ENCODE measurements around the gene VWA7.

Gene VWA7

DNA sequence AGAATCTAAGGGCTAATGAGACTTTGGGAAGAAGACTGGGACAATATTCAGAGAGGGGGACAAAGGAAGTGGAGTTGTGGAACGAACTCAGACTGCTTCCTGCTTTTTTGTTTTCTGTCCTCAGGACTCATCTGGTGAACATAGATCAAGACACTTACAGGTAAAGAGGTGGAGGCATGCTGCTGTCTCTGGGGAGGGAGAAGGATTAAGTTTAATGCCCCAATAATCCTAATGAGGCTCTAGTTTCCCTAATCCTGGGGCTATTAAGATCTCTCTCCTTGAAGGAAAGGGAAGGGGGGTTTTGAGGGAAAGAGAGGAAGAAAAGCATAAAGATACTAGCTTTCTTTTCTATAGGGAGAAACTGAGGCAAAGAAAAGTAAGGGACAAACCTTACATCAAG lies 32.7 kb downstream of the VWA7 start:
- DNase-seq, result no peak

- DNase-seq, result no peak
Observed at GRCh38 chr6:31742894-31743293, 34.2 kb downstream of the VWA7 start.

DNA sequence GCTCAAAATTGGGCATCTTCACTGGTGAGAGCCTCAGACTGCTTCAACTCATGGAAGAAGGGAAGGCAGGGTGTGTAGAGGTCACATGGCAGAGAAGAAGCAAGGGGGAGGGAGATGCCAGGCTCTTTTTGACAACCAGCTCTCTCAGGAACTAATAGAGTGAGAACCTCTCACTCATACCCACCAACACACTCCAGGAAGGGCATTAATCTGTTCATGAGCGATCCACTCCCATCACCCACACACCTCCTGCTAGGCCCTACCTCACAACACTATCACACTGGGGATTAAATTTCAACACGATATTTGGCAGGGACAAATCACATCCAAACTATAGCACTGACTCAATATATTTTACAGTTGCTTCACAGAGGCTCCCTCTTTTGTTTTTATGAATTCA lies 35.3 kb downstream of the VWA7 start:
- no peak for DNase-seq

GRCh38 chr6:31740397-31741223 lies 36.5 kb downstream of the VWA7 start:
- no peak for DNase-seq

DNA sequence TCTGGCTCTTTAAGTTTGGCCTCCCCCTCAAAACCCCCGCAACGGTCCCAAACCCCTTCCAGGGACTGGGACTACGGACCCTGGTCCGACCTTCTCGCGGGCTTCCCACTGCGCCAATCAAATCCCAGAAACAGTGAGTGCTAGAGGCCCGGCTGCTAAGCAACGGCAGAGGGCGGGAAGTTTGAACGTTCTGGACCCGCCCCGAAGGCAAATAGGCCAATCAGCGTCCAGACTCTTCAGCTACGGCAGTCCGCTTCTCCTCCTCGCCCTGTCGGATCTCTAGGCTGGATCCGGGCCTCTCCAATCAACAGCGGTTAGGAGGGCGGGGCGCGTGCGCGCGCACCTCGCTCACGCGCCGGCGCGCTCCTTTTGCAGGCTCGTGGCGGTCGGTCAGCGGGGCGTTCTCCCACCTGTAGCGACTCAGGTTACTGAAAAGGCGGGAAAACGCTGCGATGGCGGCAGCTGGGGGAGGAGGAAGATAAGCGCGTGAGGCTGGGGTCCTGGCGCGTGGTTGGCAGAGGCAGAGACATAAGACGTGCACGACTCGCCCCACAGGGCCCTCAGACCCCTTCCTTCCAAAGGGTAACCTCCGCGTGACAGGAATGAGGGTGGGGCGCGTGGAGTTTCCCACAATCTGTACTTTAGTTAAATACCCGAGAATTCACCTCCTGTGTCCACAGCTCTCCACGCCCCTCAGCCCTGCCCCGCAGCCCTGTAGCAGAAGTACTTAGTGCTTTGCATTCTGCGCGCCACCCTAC lies 37.3 kb downstream of the VWA7 start, which contains the start of gene MSH5:
TSS of gene MSH5 (plus strand) at position 367 of the 758 bp plus-strand sequence. CDS start 462 bp downstream, outside the sequence.
- DNase-seq, result peak; percentile 96

GRCh38 chr6:31737991-31738979 lies 38.8 kb downstream of the VWA7 start:
- peak; percentile 71 for DNase-seq

- no peak for DNase-seq
Observed at GRCh38 chr6:31737315-31737990, 39.7 kb downstream of the VWA7 start.

GRCh38 chr6:31736768-31737314 lies 40.3 kb downstream of the VWA7 start:
- no peak for DNase-seq

- peak; percentile 89 for DNase-seq
Observed at GRCh38 chr6:31736021-31736767, 40.9 kb downstream of the VWA7 start, which contains the start of gene CLIC1. TSS of gene CLIC1 (minus strand) at chr6:31736530. CDS start at chr6:31736300, 230 bp downstream.

DNA sequence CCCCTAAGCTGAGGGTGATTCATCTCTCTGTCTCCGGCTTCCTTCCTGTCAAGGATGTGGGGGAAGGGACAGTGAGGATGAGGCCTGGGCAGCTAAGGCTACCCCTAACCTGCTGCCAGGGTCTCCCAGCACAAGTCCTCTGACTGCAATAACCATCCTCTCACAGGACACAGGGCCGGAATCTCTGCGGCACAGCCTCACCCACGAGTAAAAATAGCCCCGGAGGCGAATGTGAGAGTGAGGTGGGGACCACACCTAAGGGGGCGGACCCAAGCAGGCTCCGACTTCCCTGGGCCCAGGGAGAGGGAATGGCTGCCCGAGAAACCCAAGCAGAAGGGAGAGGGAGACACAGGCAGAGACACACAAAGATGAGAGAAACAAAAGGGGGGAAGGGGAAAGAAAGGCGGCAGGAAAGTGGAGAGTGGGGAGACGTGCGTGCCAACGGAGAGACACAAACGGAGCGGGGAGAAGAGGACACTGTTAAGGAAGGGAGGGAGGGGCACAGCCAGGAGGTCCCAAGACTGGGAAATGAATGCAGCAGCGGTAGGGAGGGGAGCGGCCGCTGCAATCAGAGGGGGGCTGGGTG lies 42.2 kb downstream of the VWA7 start:
- DNase-seq, result peak; percentile 81

DNA sequence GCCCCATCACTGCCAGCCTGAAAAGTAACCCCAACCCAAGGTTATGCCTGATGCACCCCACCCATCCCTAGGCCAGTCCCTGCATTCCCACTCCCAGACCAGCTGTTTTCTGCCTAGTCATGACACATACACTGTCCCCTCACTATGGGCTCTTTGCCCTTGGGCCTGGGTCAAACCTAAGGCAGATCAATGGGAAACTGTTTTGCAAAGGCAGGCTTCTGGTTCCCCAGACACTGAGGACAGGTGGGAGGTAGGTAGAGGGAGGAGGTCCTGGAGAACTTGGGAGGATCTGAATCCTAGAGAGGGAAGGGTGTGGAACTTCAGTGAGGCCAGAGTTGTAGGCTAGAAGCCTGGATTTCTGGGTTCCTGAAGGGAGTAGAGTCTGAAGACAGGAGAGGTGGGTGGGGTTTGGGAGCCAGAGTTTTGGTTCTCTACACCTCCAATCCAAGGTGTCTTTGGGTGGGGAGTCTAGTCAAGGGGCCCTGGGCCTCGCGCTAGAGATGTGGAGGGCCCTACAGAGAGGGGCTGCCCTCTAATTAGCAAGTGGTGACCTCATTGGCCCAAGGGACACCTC lies 42.8 kb downstream of the VWA7 start:
- no peak for DNase-seq

DNA sequence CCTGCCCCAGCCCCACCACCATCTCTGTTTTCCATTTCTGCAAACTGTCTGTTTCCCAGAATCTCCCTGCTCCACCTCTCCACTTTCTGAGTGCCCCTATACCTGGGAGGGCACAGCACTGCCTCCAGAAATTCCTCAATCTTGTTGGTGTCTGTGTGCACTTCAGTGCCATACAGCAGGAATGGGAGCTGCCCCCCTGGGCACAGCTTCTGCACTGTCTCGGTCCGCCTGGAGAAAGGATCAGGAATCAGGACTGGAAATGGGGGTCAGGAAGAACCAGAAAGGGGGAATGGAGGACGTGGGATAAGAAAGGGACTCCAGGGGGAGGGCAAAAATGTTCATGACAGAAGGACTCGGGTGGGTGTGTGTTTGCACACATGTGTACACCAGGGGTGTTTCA lies 43.4 kb downstream of the VWA7 start:
- no peak for DNase-seq

GRCh38 chr6:31732029-31732428 lies 45.1 kb downstream of the VWA7 start:
- DNase-seq, result no peak

DNA sequence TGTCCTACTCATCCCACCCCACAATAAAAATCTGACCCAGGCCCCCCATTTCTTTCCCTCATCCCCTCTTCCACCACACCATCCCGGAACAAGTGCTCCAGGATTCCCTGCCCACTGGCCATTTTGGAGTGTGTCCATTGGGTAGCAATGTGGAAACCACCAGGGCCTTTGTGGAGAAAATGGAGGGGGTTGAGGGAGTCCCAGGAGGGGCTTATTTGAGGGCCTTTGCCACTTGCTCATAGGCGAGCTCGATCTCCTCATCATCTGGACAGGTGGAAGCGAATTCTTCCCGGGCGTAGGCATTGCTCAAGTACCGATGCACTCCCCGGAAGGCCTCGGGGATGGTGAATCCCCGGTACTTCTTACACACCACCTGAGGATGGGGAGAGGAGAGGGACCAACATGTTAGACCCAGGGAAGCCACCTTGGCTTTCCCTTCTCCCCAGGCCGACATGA lies 46.5 kb downstream of the VWA7 start:
- DNase-seq, result no peak

GRCh38 chr6:31729979-31730630 lies 47.0 kb downstream of the VWA7 start:
- peak; percentile 89 for DNase-seq

GRCh38 chr6:31729515-31729978 lies 47.6 kb downstream of the VWA7 start:
- peak; percentile 91 for DNase-seq

- no peak for DNase-seq
Observed at GRCh38 chr6:31728767-31729514, 48.2 kb downstream of the VWA7 start, which contains the start of gene DDAH2. TSS of gene DDAH2 (minus strand) at chr6:31729299. CDS start at chr6:31729161, 138 bp downstream.
